Caco-2 (cell line): ENCODE measurements around the gene EIF3J. TPM values are rescaled to one million over a fixed set of nuclear protein-coding genes. Genes with fewer than 3 reads are reported as not detected.

Experiments used
- BruUV-seq: library from RNA; stranded (reverse); fragments of 400-500 nt; replicated peaks from 2 replicates; lab custom pipeline; 2021; lab: Mats Ljungman, UMichigan
- CTCF ChIA-PET: fragments of 300-600 bp; sonication (Branson Sonifier 250); formaldehyde crosslinking; loops from one replicate; lab custom pipeline; 2022; ENCODE audit warnings: antibody characterized with exemption; lab: Charles Lee
- POLR2A ChIA-PET: fragments of 300-600 bp; sonication (Branson Sonifier 250); formaldehyde crosslinking; loops from one replicate; lab custom pipeline; 2022; ENCODE audit warnings: antibody characterized with exemption; lab: Charles Lee
- DNase-seq, 2 experiments: peaks; one replicate each; pipeline versions ENCODE4 v3.0.0 to v3.0.0-alpha.2; 2020 to 2022
- H3K27me3 ChIP-seq: replicated peaks from 2 replicates; pipeline ENCODE4 v1.6.0; 2011; ENCODE audit warnings: low read length; ENCODE audit not compliant: control insufficient read depth, insufficient read depth
- H3K36me3 ChIP-seq: 2 replicates; pipeline ENCODE4 v1.5.1; 2011; ENCODE audit warnings: low read length; ENCODE audit not compliant: control insufficient read depth, insufficient read depth
- H3K4me1 ChIP-seq: fragments of 250-450 bp; sonication (Bioruptor Pico); 2 replicates; pipeline ENCODE4 v1.5.1; 2020; ENCODE audit warnings: mild to moderate bottlenecking
- H3K4me3 ChIP-seq: 2 replicates; pipeline ENCODE4 v1.5.1; 2011; ENCODE audit warnings: low read depth, mild to moderate bottlenecking, control low read depth, low read length
- H3K9me3 ChIP-seq: fragments of 250-450 bp; sonication (Bioruptor Pico); 2 replicates; pipeline ENCODE4 v1.5.1; 2020; ENCODE audit warnings: mild to moderate bottlenecking, moderate library complexity
- H3K27ac Mint-ChIP-seq: one replicate; pipeline ENCODE4 v1.8.0; 2022; ENCODE audit warnings: mixed read lengths; ENCODE audit not compliant: unreplicated experiment
- H3K27me3 Mint-ChIP-seq: one replicate; pipeline ENCODE4 v1.8.0; 2022; ENCODE audit warnings: mixed read lengths; ENCODE audit not compliant: insufficient read depth, unreplicated experiment
- H3K36me3 Mint-ChIP-seq: one replicate; pipeline ENCODE4 v1.8.0; 2022; ENCODE audit warnings: mild to moderate bottlenecking, mixed read lengths; ENCODE audit not compliant: insufficient read depth, unreplicated experiment
- H3K4me1 Mint-ChIP-seq: one replicate; pipeline ENCODE4 v1.8.0; 2022; ENCODE audit warnings: low read depth, mixed read lengths; ENCODE audit not compliant: unreplicated experiment
- H3K4me3 Mint-ChIP-seq: one replicate; pipeline ENCODE4 v1.8.0; 2022; ENCODE audit warnings: mild to moderate bottlenecking, moderate library complexity, mixed read lengths; ENCODE audit not compliant: unreplicated experiment
- H3K9me3 Mint-ChIP-seq: one replicate; pipeline ENCODE4 v1.8.0; 2022; ENCODE audit warnings: mixed read lengths; ENCODE audit not compliant: unreplicated experiment
- intact Hi-C: fragments of 100-400 bp; cut with micrococcal nuclease; formaldehyde crosslinking; loops from one replicate; pipeline ENCODE4 v1.10.0; 2022; ENCODE audit not compliant: unreplicated experiment
- total RNA-seq: library from RNA; stranded (reverse); gene quantifications from 2 replicates; pipeline ENCODE4 v1.2.3, GENCODE V29; 2022
- TF ChIP-seq, protein P1 (sequence below), 2 experiments: fragments of 200-600 bp in 1 of 2; IDR thresholded peaks; 1 replicate in 1 of 2; 2 replicates in 1 of 2; pipeline versions ENCODE4 v1.5.1 to v1.8.0; 2011 to 2022; ENCODE audit warnings: antibody characterized with exemption in 1 of 2, control low read depth in 1 of 2, inconsistent platforms in 1 of 2, low read depth in 1 of 2, low read length in 1 of 2, mild to moderate bottlenecking in 1 of 2, moderate library complexity in 1 of 2; ENCODE audit not compliant: insufficient read depth in 1 of 2, severe bottlenecking in 1 of 2, unreplicated experiment in 1 of 2

Gene EIF3J
- total RNA-seq, 1 experiment from 2014 or later = 179 TPM

DNA sequence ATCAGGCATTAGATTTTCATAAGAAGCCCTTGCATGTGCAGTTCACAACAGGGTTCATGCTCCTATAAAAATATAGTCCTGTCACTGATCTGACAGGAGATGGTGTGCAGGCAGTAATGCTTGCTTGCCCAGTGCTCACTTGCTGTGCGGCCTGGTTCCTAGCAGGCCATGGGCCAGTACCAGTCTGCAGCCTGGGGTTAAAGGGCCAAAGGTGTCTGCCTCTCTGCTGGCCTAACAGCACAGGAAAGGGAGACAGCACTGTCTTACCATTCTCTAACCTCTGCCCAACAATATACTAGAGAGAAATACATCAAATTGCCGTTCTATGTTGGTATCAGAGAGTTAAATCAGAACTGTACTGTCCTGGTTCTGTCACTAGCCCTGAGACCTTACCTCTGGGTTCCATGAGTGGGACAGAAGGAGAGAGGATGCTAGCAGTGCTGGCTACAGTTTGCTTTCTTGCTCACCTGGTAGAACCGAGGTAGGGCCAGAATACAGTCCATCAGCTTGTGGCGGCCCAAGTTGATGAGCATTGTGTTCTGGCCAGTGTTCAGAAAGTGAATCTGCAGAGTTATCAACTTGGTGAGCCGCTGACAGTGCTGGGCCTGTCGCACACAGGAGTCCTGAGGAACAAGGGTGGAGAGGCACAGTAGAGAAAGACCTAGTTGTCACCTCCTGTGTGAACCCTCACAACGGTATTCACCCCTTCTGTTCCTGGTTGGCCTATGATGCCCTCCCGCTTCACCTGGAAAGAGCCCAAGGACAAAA, 28.6 kb downstream of the EIF3J start:
- TF ChIP-seq, protein P1, sequence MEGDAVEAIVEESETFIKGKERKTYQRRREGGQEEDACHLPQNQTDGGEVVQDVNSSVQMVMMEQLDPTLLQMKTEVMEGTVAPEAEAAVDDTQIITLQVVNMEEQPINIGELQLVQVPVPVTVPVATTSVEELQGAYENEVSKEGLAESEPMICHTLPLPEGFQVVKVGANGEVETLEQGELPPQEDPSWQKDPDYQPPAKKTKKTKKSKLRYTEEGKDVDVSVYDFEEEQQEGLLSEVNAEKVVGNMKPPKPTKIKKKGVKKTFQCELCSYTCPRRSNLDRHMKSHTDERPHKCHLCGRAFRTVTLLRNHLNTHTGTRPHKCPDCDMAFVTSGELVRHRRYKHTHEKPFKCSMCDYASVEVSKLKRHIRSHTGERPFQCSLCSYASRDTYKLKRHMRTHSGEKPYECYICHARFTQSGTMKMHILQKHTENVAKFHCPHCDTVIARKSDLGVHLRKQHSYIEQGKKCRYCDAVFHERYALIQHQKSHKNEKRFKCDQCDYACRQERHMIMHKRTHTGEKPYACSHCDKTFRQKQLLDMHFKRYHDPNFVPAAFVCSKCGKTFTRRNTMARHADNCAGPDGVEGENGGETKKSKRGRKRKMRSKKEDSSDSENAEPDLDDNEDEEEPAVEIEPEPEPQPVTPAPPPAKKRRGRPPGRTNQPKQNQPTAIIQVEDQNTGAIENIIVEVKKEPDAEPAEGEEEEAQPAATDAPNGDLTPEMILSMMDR (IDR thresholded peaks at IDR 0.05; ENCODE audit: insufficient read depth in 1 of 2, low read depth in 1 of 2, low read length in 1 of 2, severe bottlenecking in 1 of 2, unreplicated experiment in 1 of 2) = no peak
- Histone ChIP-seq H3K27me3 (no peaks in the 10 kb centered on the region), H3K4me1 (no peaks in the 10 kb centered on the region), H3K36me3 (peaks cover 13% of the 10 kb centered on the region), H3K9me3 (0 out of 2 replicates have a peak, but pooled peaks cover 3% of the 10 kb centered on the region), H3K4me3 (no peak overlapping the region)
- Mint-ChIP-seq H3K9me3 (no peaks in the 10 kb centered on the region), H3K27ac (no peak overlapping the region), H3K4me3 (no peak overlapping the region), H3K4me1 (no peaks in the 10 kb centered on the region), H3K36me3 (peaks cover 69% of the 10 kb centered on the region), H3K27me3 (no peaks in the 10 kb centered on the region)
- DNase-seq = no peak
- CTCF ChIA-PET = no interaction called here
- intact Hi-C loops = no loop called here
- BruUV-seq = no TSS peak
- POLR2A ChIA-PET = no interaction called here

DNA sequence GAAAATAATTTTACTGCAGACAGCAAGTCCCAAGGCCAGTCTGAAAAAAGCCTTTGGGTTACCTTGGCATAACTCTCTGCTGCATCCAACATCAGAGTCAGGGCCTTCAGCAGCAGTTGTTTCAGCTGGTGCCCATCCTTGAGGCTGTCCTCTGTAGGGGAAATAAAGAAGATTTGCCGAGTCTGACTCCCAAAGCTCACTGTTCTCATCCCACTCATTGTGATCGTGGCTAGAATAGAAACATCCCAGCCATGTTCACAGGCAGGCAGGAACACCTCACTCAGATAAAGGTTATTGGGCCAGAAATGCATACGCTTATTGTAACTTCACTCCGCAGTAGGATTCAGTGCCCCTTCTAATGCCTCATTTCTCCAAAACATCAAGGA, 29.2 kb downstream of the EIF3J start:
- H3K36me3 ChIP-seq = peaks cover 13% of the 10 kb centered on the region
- ChIA-PET POLR2A (no interaction called here), CTCF (no interaction called here)

DNA sequence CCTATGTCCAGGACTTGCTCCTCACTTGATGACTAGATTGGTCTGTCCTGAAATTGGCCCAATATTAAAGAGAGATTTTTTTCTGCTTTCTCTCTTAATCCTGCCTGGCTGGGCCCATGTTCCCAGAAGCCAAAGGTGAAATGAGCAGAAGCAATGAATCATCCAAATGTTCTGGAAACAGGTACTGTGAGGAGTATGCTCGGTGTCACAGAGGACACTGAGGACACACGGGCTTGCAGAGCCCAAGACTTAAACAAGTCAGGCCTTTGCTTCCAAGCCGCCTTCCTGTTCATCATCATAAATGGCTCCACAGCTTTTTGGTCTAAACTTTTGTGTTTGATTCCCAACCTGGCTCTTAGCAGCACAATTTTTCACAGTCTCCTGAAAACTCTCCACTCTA, 31.4 kb downstream of the EIF3J start:
- ChIA-PET CTCF (no interaction called here), POLR2A (no interaction called here)
- H3K27ac Mint-ChIP-seq = no peak overlapping the region

More for the DNA sequence above, 29.2 kb downstream of the EIF3J start:
- H3K9me3 Mint-ChIP-seq = no peaks in the 10 kb centered on the region
- intact Hi-C loops = no loop called here
- no peak for DNase-seq
- Histone ChIP-seq H3K4me3 (no peak overlapping the region), H3K9me3 (0 out of 2 replicates have a peak, but pooled peaks cover 3% of the 10 kb centered on the region), H3K27me3 (no peaks in the 10 kb centered on the region), H3K4me1 (no peaks in the 10 kb centered on the region)
- no peaks in the 10 kb centered on the region for H3K27me3 Mint-ChIP-seq
- BruUV-seq = no TSS peak
- H3K27ac Mint-ChIP-seq = no peak overlapping the region
- TF ChIP-seq, protein P1 (IDR thresholded peaks at IDR 0.05; ENCODE audit: insufficient read depth in 1 of 2, low read depth in 1 of 2, low read length in 1 of 2, severe bottlenecking in 1 of 2, unreplicated experiment in 1 of 2) = no peak
- peaks cover 66% of the 10 kb centered on the region for H3K36me3 Mint-ChIP-seq
- H3K4me1 Mint-ChIP-seq = no peaks in the 10 kb centered on the region
- no peak overlapping the region for H3K4me3 Mint-ChIP-seq

More for the DNA sequence above, 31.4 kb downstream of the EIF3J start:
- Histone ChIP-seq H3K4me3 (no peak overlapping the region), H3K36me3 (peaks cover 13% of the 10 kb centered on the region), H3K9me3 (0 out of 2 replicates have a peak, but pooled peaks cover 3% of the 10 kb centered on the region), H3K27me3 (no peaks in the 10 kb centered on the region), H3K4me1 (no peaks in the 10 kb centered on the region)
- H3K4me3 Mint-ChIP-seq = no peak overlapping the region
- no TSS peak for BruUV-seq
- H3K4me1 Mint-ChIP-seq = no peaks in the 10 kb centered on the region
- peaks cover 64% of the 10 kb centered on the region for H3K36me3 Mint-ChIP-seq
- TF ChIP-seq, protein P1 (IDR thresholded peaks at IDR 0.05; ENCODE audit: insufficient read depth in 1 of 2, low read depth in 1 of 2, low read length in 1 of 2, severe bottlenecking in 1 of 2, unreplicated experiment in 1 of 2) = no peak
- H3K9me3 Mint-ChIP-seq = no peaks in the 10 kb centered on the region
- no peak for DNase-seq
- intact Hi-C loops = no loop called here
- H3K27me3 Mint-ChIP-seq = no peaks in the 10 kb centered on the region
